ENCODE results near the gene CCDC183.

The CCDC183 gene

GRCh38 chr9:136808806-136809158 lies 12.6 kb downstream of the CCDC183 start:
- Histone ChIP-seq H4K91ac (ENCODE audit: low read length) (no peak overlapping the region), H3K4ac (ENCODE audit: low read depth in 1 of 2, low read length in 2 of 2) (no peak overlapping the region), H2AK5ac (ENCODE audit: low read length, severe bottlenecking) (no peak overlapping the region), H3K4me2 (ENCODE audit: low read length, poor library complexity, severe bottlenecking) (peak overlapping the region; percentile 76), H3K4me3 (ENCODE audit: insufficient read depth in 1 of 2, low read depth in 1 of 2, low read length in 2 of 2) (peak overlapping the region; percentile 88), H2AFZ (ENCODE audit: low read depth, low read length) (no peak overlapping the region), H3K18ac (ENCODE audit: low read depth in 1 of 2, low read length in 2 of 2) (no peak overlapping the region), H3K79me1 (replicated peaks; ENCODE audit: low read length, poor library complexity, severe bottlenecking) (peaks cover 19% of the 10 kb centered on the region), H3K4me1 (ENCODE audit: control insufficient read depth, insufficient read depth, low read depth, low read length) (peaks cover 18% of the 10 kb centered on the region), H3K23ac (ENCODE audit: low read length in 2 of 2) (no peak overlapping the region), H3K27ac (ENCODE audit: low read length, poor library complexity, severe bottlenecking) (peak overlapping the region; percentile 13), H2BK120ac (ENCODE audit: low read depth, low read length) (no peak overlapping the region), H3K36me3 (ENCODE audit: control insufficient read depth in 1 of 2, insufficient read depth in 2 of 2, low read depth in 1 of 2, low read length in 2 of 2) (peaks cover 16 to 31% of the 10 kb centered on the region in 2 experiments), H2BK12ac (ENCODE audit: low read length in 2 of 2) (no peak overlapping the region), H4K8ac (ENCODE audit: low read length) (no peak overlapping the region), H3K27me3 (ENCODE audit: control insufficient read depth in 1 of 2, insufficient read depth in 1 of 2, low read length in 2 of 2) (no peaks in the 10 kb centered on the region), H3K14ac (ENCODE audit: low read length in 2 of 2) (no peak overlapping the region), H3K9ac (ENCODE audit: low read length) (peak overlapping the region; percentile 90), H2BK5ac (ENCODE audit: low read depth, low read length, poor library complexity, severe bottlenecking) (no peak overlapping the region), H3K9me3 (ENCODE audit: control insufficient read depth, low read length) (no peaks in the 10 kb centered on the region), H2BK15ac (ENCODE audit: low read depth, poor library complexity, severe bottlenecking) (no peak overlapping the region)
- under 1% methylated on average over 14 of the region's 14 CpGs for WGBS
- peak; percentile 68 for DNase-seq

GRCh38 chr9:136814725-136815421 lies 18.7 kb downstream of the CCDC183 start:
- Histone ChIP-seq H2BK120ac (ENCODE audit: low read depth, low read length) (no peak overlapping the region), H3K4me1 (ENCODE audit: control insufficient read depth, insufficient read depth, low read depth, low read length) (peaks cover 3% of the 10 kb centered on the region), H3K9ac (ENCODE audit: low read length) (no peak overlapping the region), H2BK12ac (ENCODE audit: low read length in 2 of 2) (no peak overlapping the region), H3K36me3 (ENCODE audit: control insufficient read depth in 1 of 2, insufficient read depth in 2 of 2, low read depth in 1 of 2, low read length in 2 of 2) (peaks cover 25 to 32% of the 10 kb centered on the region in 2 experiments), H3K9me3 (ENCODE audit: control insufficient read depth, low read length) (no peaks in the 10 kb centered on the region), H3K79me1 (replicated peaks; ENCODE audit: low read length, poor library complexity, severe bottlenecking) (peaks cover 27% of the 10 kb centered on the region), H2BK5ac (ENCODE audit: low read depth, low read length, poor library complexity, severe bottlenecking) (no peak overlapping the region), H3K4ac (ENCODE audit: low read depth in 1 of 2, low read length in 2 of 2) (no peak overlapping the region), H3K18ac (ENCODE audit: low read depth in 1 of 2, low read length in 2 of 2) (no peak overlapping the region), H3K23ac (ENCODE audit: low read length in 2 of 2) (peak overlapping the region in 1 of 2 experiments; percentile 5), H2AFZ (ENCODE audit: low read depth, low read length) (no peak overlapping the region), H4K91ac (ENCODE audit: low read length) (no peak overlapping the region), H2AK5ac (ENCODE audit: low read length, severe bottlenecking) (no peak overlapping the region), H4K8ac (ENCODE audit: low read length) (no peak overlapping the region), H3K14ac (ENCODE audit: low read length in 2 of 2) (no peak overlapping the region), H3K27ac (ENCODE audit: low read length, poor library complexity, severe bottlenecking) (no peak overlapping the region), H2BK15ac (ENCODE audit: low read depth, poor library complexity, severe bottlenecking) (no peak overlapping the region), H3K4me2 (ENCODE audit: low read length, poor library complexity, severe bottlenecking) (no peak overlapping the region), H3K4me3 (ENCODE audit: insufficient read depth in 1 of 2, low read depth in 1 of 2, low read length in 2 of 2) (no peak overlapping the region), H3K27me3 (ENCODE audit: control insufficient read depth in 1 of 2, insufficient read depth in 1 of 2, low read length in 2 of 2) (no peaks in the 10 kb centered on the region)
- WGBS = 98% methylated on average over 13 of the region's 13 CpGs
- DNase-seq = no peak

- WGBS = 0% methylated on average over 1 of the region's 1 CpG
- H2AFZ ChIP-seq (ENCODE audit: low read depth, low read length) = no peak overlapping the region
- no peak overlapping the region for H2BK15ac ChIP-seq (ENCODE audit: low read depth, poor library complexity, severe bottlenecking)
Observed at GRCh38 chr9:136815422-136815782, 19.3 kb downstream of the CCDC183 start.

DNA sequence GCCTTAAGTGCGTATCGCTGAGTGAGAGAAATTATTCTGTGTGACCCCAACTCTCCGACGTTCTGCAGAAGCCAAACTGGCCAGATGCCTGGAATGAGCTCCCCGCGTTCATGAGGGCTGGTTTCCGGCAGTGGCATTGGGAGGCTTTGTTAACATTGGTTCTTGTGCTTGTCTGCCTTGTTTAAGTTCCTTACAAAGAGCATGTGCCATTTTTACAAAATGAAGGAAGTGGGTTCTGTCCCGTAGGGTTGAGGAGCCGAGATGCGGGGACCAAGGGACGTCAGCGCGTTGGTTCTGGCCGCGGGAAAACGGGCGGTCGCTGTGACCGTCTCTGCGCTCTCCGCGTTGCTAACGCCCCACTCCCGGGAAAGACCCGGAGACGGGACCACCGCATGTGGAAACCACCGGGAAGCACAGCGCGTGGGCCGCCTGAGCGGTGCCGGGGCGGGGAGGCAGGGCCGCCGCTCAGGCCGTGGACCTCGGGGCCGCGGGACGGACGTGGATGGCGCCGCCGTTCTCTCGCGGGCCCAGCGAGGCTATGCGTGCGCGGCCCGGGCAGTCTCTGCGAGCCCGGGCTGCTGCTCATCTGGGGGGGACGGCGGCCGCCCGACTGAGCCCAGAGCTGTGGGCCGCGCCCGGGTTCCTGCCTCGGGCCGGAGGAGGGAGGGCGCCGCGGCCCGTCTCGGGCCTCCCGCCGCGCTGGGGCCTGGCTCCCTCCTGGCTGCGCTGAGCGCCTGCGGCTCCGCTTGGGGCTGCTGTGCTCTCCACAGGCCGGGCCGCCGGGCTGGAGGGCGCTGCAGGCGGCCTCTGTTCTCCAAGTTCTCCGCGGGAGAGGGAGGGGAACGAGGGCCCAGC lies 25.1 kb downstream of the CCDC183 start:
- H4K8ac ChIP-seq (ENCODE audit: low read length) = peak overlapping the region; percentile 78
- no peak overlapping the region for H3K27ac ChIP-seq (ENCODE audit: low read length, poor library complexity, severe bottlenecking)
- peak overlapping the region in 1 of 2 experiments; percentile 71 for H3K14ac ChIP-seq (ENCODE audit: low read length in 2 of 2)
- H3K4ac ChIP-seq (ENCODE audit: low read depth in 1 of 2, low read length in 2 of 2) = peak overlapping the region; percentile 64 to 83
- peaks cover 9% of the 10 kb centered on the region for H3K4me1 ChIP-seq (ENCODE audit: control insufficient read depth, insufficient read depth, low read depth, low read length)
- H4K91ac ChIP-seq (ENCODE audit: low read length) = peak overlapping the region; percentile 25
- H3K79me1 ChIP-seq (replicated peaks; ENCODE audit: low read length, poor library complexity, severe bottlenecking) = peaks cover 45% of the 10 kb centered on the region
- H3K36me3 ChIP-seq (ENCODE audit: control insufficient read depth in 1 of 2, insufficient read depth in 2 of 2, low read depth in 1 of 2, low read length in 2 of 2) = peaks cover 25 to 56% of the 10 kb centered on the region in 2 experiments
- no peak overlapping the region for H2BK120ac ChIP-seq (ENCODE audit: low read depth, low read length)
- H2BK12ac ChIP-seq (ENCODE audit: low read length in 2 of 2) = no peak overlapping the region
- H3K4me2 ChIP-seq (ENCODE audit: low read length, poor library complexity, severe bottlenecking) = no peak overlapping the region
- no peak overlapping the region for H2AK5ac ChIP-seq (ENCODE audit: low read length, severe bottlenecking)
- peak overlapping the region; percentile 72 for H3K9ac ChIP-seq (ENCODE audit: low read length)
- no peaks in the 10 kb centered on the region for H3K27me3 ChIP-seq (ENCODE audit: control insufficient read depth in 1 of 2, insufficient read depth in 1 of 2, low read length in 2 of 2)
- H3K18ac ChIP-seq (ENCODE audit: low read depth in 1 of 2, low read length in 2 of 2) = peak overlapping the region in 1 of 2 experiments; percentile 79
- H2AFZ ChIP-seq (ENCODE audit: low read depth, low read length) = peak overlapping the region; percentile 51
- H3K9me3 ChIP-seq (ENCODE audit: control insufficient read depth, low read length) = no peaks in the 10 kb centered on the region
- WGBS = 23% methylated on average over 60 of the region's 83 CpGs
- peak; percentile 33 for DNase-seq
- peak overlapping the region; percentile 20 to 41 for H3K4me3 ChIP-seq (ENCODE audit: insufficient read depth in 1 of 2, low read depth in 1 of 2, low read length in 2 of 2)
- no peak overlapping the region for H2BK5ac ChIP-seq (ENCODE audit: low read depth, low read length, poor library complexity, severe bottlenecking)
- peak overlapping the region in 1 of 2 experiments; percentile 66 for H3K23ac ChIP-seq (ENCODE audit: low read length in 2 of 2)
- H2BK15ac ChIP-seq (ENCODE audit: low read depth, poor library complexity, severe bottlenecking) = no peak overlapping the region

More at GRCh38 chr9:136815422-136815782, 19.3 kb downstream of the CCDC183 start:
- Histone ChIP-seq H2AK5ac (ENCODE audit: low read length, severe bottlenecking) (no peak overlapping the region), H3K4me3 (ENCODE audit: insufficient read depth in 1 of 2, low read depth in 1 of 2, low read length in 2 of 2) (no peak overlapping the region), H2BK120ac (ENCODE audit: low read depth, low read length) (no peak overlapping the region), H2BK5ac (ENCODE audit: low read depth, low read length, poor library complexity, severe bottlenecking) (no peak overlapping the region), H3K9ac (ENCODE audit: low read length) (no peak overlapping the region), H3K9me3 (ENCODE audit: control insufficient read depth, low read length) (no peaks in the 10 kb centered on the region), H3K79me1 (replicated peaks; ENCODE audit: low read length, poor library complexity, severe bottlenecking) (peaks cover 27% of the 10 kb centered on the region), H3K18ac (ENCODE audit: low read depth in 1 of 2, low read length in 2 of 2) (no peak overlapping the region), H3K27ac (ENCODE audit: low read length, poor library complexity, severe bottlenecking) (no peak overlapping the region), H2BK12ac (ENCODE audit: low read length in 2 of 2) (no peak overlapping the region), H3K4ac (ENCODE audit: low read depth in 1 of 2, low read length in 2 of 2) (no peak overlapping the region), H3K27me3 (ENCODE audit: control insufficient read depth in 1 of 2, insufficient read depth in 1 of 2, low read length in 2 of 2) (no peaks in the 10 kb centered on the region), H3K23ac (ENCODE audit: low read length in 2 of 2) (no peak overlapping the region), H3K36me3 (ENCODE audit: control insufficient read depth in 1 of 2, insufficient read depth in 2 of 2, low read depth in 1 of 2, low read length in 2 of 2) (peaks cover 25 to 30% of the 10 kb centered on the region in 2 experiments), H3K4me2 (ENCODE audit: low read length, poor library complexity, severe bottlenecking) (no peak overlapping the region), H4K91ac (ENCODE audit: low read length) (no peak overlapping the region), H3K4me1 (ENCODE audit: control insufficient read depth, insufficient read depth, low read depth, low read length) (peaks cover 1% of the 10 kb centered on the region), H4K8ac (ENCODE audit: low read length) (no peak overlapping the region), H3K14ac (ENCODE audit: low read length in 2 of 2) (no peak overlapping the region)
- DNase-seq = no peak
